GM18508 (cell line): ENCODE data around the gene FBXO38.

Experiments
- ATAC-seq: cut with Tn5 transposase; IDR thresholded peaks from one replicate; pipeline ENCODE4 v1.9.1; 2021; ENCODE audit warnings: moderate number of reproducible peaks; ENCODE audit not compliant: insufficient read depth, unreplicated experiment

Gene FBXO38

DNA sequence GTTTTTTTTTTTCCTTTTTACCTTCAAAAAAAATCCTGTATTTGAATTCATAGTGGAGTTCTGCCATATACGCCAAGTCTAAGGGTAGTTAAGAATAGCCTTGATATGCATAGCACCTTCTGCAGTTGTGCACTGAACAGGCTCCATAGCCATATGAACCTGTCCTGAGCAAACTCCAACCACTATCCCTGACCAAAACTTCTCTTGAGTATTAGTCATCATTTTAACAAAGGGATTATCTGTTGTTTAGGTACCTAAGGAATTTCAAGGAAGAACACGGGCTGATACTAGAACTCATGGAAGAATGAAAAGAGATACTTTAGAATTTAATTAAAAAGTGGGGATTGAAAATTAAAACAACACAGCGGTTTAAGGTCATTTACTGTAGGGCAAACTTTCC lies 1.9 kb upstream of the FBXO38 start:
- ATAC-seq = no peak

DNA sequence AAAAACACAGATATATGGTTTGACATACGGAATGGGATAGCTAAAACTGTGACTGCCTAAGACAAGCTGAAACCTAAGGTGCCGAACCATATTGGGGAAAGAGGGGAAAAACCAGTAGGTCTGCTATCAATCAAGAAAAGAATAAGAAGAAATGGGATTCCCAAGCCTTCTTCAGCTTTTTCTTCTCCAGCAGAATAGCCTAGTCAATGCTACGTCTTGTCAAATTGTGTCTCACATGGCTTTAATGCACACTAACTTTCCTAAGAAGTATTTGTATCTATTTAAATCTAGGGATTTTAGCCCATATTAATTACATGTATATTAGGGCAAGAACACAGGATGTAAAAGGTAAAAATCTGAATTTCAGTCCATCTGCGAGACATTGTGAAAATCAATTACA lies 797 bp upstream of the FBXO38 start:
- no peak for ATAC-seq

DNA sequence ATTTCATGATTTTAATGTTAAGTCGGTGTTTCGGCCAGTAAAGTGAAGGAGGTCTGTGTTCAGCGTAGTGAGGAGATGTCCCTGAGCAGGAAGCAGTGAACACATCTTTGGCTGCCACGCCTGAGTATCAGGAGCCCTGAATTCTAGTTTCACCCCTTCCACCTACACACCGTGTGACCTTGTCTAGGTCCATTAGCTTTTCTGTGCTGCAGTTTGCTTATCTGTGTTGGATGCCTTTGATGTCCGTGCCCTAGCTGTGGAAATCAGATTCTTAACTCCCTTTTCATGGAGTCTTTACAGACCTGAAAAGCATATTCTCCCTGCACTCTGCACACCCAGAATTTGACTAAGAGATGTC lies 601 bp downstream of the FBXO38 start:
- no peak for ATAC-seq

DNA sequence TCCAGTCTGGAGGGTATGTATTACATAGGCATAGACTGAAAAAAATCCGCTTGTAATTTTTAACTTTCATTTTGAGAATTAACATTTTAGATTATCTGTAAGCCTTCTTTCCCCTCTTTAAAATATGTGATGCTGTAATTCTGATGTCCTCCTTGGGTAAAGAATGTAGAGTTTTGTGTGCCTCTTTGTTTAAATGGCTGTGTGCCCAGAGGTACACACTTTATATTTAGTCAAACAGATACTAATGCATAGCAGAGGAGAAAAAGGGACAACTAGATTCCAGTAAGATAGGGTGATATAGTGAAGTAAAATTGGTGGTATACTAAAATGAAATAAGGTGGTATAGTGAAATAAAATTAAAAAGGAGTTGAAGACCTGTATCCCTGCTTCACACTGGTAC lies 1.3 kb downstream of the FBXO38 start:
- ATAC-seq = no peak

DNA sequence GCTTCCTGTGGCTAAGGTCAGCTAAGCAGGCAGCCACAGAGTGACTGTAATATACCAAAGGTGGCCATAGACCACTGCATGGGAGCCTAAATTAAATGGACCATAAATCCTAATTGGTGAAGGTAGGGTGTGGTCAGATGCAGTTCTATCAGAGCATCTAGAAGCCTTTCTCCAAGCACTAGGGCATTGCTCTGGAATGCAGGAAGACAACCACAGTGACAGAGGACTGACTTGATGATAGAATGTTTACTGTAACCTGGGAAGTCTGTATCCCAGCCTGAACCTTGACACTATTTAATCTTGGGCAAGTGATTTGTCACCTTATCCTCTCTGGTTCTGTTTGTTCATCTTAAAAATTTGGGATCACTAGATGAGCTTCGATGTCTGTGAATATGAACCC lies 2.3 kb downstream of the FBXO38 start:
- ATAC-seq = no peak

DNA sequence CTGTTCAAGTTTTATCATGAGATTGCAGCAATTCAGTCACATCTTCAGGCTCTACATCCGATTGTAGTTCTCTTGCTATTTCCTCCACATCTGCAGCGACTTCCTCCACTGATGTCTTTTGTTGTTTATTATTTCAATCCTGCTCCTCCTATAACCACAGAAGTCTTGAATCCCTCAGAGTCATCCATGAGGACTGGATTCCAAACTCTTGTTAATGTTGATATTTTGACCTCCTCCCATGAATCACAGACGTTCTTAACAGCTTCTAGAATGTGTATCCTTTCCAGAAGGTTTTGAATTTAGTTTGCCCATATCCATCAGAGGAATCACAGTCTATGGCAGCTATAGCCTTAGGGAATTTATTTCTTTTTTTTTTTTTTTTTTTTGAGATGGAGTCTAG lies 3.6 kb downstream of the FBXO38 start:
- no peak for ATAC-seq

DNA sequence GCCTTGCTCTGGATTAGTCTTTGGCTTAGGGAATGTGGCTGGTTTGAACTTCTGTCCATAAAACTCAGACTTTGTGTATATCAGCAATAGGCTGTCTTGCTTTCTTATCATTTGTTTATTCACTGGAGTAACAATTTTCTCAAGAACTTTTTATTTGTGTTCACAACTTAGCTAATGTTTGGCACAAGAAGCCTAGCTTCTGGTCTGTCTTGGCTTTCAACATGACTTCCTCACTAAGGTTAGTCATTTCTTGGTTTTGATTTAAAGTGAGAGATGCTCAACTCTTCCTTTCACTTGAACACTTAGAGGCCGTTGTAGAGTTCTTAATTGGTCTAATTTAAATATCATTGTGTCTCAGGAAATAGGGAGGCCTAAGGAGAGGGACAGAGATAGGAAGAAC lies 4.9 kb downstream of the FBXO38 start:
- no peak for ATAC-seq

DNA sequence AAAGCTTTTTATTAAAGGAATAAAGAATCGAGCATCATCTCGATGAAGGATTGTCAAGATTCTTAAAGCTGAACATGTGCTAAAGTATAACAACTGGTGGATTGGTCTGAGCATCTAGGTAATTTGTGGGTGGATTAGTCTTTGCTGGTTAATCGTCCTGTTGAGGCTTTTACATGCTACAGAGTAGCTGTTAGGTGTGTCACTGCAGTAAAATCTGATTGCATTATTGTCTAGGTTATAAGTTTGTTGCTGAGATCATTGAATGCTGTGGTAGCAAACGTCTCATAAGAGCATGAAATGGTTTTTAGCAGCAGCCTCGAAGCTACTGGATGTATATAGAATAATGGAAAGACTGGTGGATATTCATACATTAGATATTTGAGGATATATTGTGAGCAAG lies 7.2 kb downstream of the FBXO38 start:
- no peak for ATAC-seq

DNA sequence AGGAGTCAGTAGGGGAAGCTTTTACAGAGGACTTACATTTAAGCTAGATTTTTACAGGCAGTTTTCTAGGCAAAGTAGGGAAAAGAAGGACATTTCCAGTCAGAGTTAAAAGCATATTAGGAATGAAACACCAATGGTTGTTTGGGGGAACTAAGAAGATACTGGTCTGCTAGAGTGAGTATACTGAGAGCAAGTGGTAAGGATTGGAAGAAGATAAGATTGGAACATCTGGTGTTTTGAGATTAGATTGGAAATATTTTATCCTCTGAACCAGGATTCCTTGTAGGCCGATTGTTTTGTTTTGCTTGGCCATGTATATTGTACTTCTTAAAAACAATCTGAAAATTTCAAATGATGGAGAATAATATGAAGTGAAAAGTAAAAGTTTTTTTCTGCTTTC lies 7.7 kb downstream of the FBXO38 start:
- ATAC-seq = no peak

DNA sequence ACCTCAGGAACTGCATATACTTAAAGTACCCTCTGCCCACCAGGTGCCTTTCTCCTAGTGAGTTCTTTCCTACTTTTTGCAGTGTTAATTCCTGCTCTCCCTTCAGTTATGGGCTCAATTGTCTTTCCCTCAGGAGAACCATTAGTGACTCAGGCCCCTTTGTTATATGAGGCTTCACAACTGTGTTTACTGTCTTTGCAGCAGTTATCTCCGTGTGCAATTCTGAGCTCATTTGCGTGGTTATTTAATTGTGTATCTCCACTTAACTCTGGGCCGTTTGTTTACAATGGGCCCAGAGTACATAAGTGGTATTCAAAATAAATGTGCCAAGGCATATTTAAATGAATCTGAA lies 9.6 kb downstream of the FBXO38 start:
- ATAC-seq = no peak

DNA sequence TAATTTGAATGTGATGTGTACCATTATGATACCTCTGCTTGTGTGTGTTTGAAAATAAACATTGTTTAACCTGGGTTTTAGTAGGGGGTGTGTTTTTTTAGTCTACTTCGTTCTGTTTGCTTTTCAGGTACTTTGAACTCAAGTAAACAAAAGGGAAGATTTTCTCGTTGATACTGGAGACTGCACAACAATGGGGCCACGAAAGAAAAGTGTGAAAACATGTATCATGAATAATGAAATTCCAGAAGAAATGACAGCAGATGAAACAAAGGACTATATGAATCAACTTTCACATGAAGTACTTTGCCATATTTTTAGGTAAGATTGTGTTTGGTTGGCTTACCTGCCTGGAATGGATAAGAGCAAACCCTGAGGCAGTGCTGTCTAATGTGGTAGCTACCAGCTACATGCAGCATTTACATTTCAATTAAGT lies 10.8 kb downstream of the FBXO38 start:
- no peak for ATAC-seq

DNA sequence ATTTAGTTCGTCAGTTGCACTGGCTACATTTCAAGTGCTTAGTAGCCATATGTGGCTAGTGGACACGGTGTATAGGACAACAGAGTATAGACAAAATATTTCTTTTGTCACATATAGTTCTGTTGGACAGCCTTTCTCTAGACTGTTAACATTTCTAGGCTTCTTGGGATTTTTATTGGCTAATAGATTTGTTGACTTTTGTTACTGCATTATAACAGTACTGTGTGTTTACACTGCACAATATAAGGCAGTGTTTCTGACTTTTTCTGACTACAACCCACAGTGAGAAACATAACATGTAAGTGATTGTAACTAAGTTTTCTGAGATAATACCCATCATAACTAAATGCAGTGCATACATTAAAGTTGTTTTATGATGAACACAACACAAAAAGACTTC lies 11.3 kb downstream of the FBXO38 start:
- no peak for ATAC-seq

DNA sequence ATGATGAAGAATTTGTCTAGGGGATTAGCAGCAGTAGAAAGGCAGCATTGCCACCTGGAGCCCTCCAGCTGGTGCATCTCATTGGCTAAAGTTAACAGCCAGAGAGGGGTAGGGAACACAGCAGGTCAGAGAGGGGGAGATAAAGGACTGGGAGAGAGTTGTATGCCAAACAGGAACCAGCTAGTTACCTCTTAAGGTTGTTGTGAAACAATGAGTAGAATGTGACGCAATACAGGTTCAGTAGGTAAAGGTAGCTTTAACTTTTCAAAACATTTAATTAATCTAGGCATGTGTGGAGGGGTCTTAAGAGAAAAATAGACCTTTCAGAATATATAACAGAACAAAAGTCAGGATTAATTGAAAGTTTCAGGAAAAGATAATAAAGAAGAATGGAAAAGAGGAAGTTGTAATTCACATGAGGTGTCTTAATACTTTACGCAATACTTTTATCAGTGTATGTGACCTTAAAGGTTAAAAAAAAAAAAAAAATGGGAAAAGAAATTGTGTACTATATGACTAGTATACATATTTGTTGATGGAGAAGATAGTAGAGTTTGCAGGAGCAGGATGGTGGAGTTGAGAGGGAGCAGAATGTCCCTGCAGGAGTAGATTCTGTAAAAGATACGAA lies 14.3 kb downstream of the FBXO38 start:
- no peak for ATAC-seq

DNA sequence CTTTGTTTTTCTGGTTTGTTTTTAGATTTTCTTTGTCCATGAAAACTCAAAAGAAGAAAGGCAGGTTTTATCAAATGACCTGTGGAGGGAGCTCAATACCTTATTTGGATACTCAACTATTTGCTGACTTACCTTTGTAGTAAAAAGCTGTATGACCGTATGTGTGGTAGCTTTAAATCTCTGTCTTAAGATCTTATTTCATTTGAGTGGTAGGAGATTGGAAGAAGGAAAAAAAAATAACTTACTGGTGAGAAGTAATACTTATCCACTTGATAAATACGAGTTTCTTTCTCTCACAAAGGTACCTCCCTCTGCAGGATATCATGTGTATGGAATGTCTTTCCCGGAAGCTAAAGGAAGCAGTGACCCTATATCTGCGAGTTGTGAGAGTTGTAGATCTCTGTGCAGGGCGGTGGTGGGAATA lies 15.0 kb downstream of the FBXO38 start:
- no peak for ATAC-seq

DNA sequence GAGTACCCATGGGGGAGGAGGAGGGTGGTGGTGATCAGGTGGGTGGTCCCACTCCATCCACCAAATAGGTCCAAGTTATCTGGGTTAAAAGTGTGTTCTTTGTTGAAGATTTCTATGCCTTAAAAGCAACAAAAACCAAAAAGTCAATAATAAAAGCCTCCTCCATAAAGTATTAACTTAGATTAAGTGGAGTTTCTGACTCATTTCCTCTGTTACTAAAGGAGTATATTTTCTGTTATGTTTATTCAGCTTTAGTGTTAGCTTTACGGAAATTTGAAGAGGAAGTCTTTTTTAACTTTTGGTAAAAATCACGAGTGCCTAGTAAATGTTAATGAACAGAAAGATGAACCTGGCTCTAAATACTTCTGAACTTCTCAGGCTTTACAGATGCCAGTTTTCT lies 17.8 kb downstream of the FBXO38 start:
- no peak for ATAC-seq

DNA sequence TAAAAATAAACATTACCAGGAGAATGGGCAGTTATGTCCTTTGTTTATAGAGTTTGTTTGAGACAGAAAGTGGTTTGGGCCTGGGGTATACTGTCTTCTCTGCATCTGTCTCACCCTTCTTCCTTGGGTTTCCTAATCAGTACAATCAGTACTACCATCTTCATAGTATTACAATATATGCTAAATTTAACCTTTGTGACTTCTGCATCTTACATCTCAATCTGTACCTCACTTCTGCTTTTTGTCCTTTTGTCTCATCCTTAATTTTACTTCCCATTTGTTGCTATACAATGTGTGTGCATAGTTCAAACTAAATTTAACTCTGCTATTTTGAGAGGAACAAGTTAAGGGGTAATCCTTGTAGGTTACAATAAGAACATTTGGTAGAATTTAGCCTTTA lies 19.6 kb downstream of the FBXO38 start:
- peak; percentile 84 for ATAC-seq

DNA sequence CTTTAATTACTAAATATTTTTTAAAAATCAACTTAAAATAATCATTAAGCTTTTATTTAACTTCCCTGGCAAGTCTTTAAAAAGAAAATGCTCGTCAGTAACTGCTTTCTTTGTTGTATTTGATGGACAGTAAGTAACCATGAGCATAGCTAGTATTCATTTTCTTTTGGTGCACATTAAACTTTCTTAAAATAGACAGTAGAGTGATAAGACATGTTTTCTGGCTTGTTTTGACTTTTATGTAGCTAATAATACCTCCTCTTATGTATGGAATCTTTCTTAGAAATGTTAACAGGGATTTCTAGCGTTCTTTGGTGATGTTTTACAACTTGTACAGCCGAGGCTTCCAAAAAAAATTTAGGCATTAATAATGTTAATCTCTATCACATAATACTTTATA lies 22.6 kb downstream of the FBXO38 start:
- no peak for ATAC-seq

DNA sequence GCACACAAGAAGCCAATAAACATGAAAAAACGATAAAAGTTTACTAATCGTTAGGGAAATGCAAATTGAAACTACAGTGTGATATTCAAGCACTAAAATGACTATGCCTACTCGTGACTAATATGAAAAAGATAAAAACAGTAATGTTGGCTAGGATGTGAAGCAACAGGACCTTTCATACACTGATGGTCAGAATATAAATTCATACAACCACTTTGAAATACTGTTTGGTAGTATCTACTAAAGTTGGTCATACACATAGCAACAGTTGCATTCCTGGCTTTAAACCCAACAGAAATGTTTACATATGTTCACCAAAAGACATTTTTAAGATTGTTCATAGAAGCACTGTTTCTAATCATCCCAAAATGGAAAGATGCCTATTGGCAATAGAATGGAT lies 24.3 kb downstream of the FBXO38 start:
- ATAC-seq = no peak

DNA sequence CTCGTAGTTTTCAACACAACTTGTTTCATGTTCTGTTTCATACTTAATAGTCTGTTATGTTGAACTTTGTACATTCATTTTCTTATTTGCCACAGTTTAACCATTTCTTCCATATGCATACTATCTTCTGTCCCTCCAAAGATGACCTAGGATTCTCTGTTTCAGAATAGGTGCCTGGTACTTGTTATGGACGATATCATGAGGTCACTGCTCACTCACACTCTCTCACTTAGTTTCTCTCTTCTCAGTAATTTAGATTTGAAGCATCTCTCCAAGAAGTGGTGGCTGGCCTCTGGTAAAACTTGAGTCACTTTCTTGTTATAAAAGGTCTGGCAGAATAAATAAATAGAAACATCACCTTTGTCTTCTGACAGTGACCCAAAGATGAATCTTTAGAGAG lies 28.4 kb downstream of the FBXO38 start:
- no peak for ATAC-seq

DNA sequence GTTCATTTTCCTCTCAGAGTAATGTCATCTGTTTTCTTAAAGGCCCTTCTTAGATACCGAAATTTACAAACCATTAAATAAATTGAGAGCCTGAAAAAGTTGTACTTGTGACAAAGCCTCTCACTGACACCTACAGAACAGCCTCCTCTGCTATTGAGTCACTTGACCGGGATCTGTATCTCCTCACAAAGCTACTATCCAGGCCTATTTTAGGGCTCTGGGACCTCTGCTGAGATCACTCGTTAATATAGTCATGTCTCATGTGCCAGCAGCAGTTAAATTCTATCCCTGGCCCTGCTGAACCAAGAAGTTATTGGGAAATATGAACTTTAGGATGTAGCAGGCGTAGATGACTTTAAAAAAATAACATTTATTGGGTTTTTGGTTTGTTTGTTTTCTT lies 31.1 kb downstream of the FBXO38 start:
- ATAC-seq = no peak

DNA sequence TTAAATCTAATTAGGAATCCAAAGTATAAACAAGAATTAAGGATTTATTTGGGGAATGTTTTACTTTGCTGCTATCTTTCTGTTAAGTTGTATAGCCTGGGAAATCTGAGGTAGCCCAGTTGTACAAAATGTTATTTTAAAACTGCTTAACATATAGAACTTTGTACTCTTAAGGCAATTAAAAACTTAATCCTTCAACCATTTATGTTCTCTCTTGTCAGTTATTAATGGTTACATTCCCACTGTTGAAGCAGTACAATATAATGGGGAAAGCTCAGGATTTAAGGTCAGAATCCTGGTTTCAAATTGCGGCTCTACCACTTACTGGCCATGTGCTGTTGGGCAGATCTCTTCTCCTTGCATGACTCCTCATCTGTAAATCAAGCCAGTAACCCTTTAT lies 32.7 kb downstream of the FBXO38 start:
- ATAC-seq = no peak

DNA sequence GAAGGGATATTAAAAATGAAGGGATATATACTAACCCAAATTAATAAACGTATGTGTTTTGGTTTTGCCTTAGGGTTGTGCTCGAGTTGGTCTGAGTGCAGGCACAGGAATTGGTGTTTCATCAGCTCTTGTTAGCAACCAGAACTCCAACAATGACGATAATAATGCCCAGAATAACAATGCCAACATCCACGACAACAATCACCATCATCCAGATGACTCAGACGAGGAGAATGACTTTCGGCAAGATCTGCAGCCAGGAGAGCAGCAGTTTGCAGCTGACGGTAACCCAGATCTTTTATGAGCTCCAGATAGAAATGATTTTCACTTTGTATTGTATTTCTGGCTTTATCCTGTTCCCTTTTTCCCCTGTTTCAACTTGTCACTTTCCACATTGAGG lies 33.2 kb downstream of the FBXO38 start:
- no peak for ATAC-seq

DNA sequence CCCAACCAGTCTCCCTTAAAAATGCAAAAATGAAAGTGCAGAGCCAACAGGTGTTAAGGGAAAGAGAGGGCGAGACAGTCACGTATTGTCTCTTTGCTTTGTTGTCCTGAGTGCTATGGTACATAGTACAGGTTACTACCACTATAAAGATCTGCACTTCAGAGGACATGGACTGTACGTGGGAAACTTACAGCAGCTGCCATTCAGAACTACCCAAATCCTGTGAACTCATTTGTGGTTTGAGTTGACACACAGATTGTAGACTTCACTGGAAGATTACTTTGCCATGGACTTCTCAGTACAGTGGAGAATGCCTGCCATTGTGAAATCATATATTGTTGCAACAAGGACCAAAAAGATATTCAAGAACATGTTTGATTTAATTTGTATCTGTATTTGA lies 34.8 kb downstream of the FBXO38 start:
- ATAC-seq = no peak
